Central memory CD4-positive, alpha-beta T cell (primary cell): ENCODE data around the gene LRG1.

Experiments
- DNase-seq: peaks from one replicate; pipeline ENCODE4 v3.0.0; 2022

The LRG1 gene

GRCh38 chr19:4506449-4507149 lies 33.2 kb downstream of the LRG1 start:
- DNase-seq: no peak

- DNase-seq: no peak
Observed at GRCh38 chr19:4505570-4506448, 34.0 kb downstream of the LRG1 start.

- no peak for DNase-seq
Observed at GRCh38 chr19:4504891-4505569, 34.8 kb downstream of the LRG1 start.

- no peak for DNase-seq
Observed at GRCh38 chr19:4504297-4504701, 35.5 kb downstream of the LRG1 start.

- DNase-seq: no peak
Observed at GRCh38 chr19:4503825-4504170, 36.0 kb downstream of the LRG1 start.

- DNase-seq: no peak
Observed at GRCh38 chr19:4503132-4503824, 36.6 kb downstream of the LRG1 start.

GRCh38 chr19:4502282-4503131 lies 37.3 kb downstream of the LRG1 start:
- DNase-seq: no peak

GRCh38 chr19:4501691-4502090 lies 38.1 kb downstream of the LRG1 start:
- DNase-seq: no peak

GRCh38 chr19:4500841-4501591 lies 38.8 kb downstream of the LRG1 start:
- no peak for DNase-seq

GRCh38 chr19:4499855-4500254 lies 40.0 kb downstream of the LRG1 start:
- DNase-seq: no peak

- DNase-seq: no peak
Observed at GRCh38 chr19:4499318-4499717, 40.5 kb downstream of the LRG1 start.

- DNase-seq: no peak
Observed at GRCh38 chr19:4498694-4499093, 41.1 kb downstream of the LRG1 start.

- DNase-seq: no peak
Observed at GRCh38 chr19:4497770-4498389, 42.0 kb downstream of the LRG1 start.

GRCh38 chr19:4496304-4496703 lies 43.5 kb downstream of the LRG1 start:
- no peak for DNase-seq

GRCh38 chr19:4495471-4495870 lies 44.4 kb downstream of the LRG1 start:
- DNase-seq: no peak

GRCh38 chr19:4494691-4495064 lies 45.2 kb downstream of the LRG1 start:
- no peak for DNase-seq

GRCh38 chr19:4493929-4494690 lies 45.7 kb downstream of the LRG1 start:
- DNase-seq: no peak

- no peak for DNase-seq
Observed at GRCh38 chr19:4493104-4493928, 46.5 kb downstream of the LRG1 start.
